ENCODE results near the gene PLD3.
"Not testable (repeated sequence)": the region's sequence is repeated elsewhere in the genome, so short reads cannot be mapped to it uniquely, and the experiment has no call there.

The PLD3 gene

DNA sequence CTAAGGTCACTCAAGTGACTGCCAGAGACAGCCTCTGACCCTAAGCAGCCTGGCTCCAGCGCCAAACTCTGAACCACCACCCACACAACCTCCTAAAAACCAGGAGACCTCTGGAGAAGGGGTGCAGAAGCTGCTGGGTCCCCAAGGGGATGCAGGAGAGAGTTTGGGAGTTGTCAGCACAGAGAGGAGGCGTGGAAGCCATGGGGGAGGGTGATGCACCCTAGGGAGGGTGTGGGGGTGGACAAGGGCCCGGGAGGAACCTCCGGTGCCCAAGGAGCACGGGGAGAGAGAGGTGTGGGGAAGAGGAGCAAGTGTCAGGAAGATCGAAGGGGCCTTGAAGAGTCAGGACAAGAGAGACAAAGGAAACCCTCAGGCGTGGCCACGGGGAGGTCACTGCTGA lies 43.6 kb downstream of the PLD3 start:
- no peak for DNase-seq

DNA sequence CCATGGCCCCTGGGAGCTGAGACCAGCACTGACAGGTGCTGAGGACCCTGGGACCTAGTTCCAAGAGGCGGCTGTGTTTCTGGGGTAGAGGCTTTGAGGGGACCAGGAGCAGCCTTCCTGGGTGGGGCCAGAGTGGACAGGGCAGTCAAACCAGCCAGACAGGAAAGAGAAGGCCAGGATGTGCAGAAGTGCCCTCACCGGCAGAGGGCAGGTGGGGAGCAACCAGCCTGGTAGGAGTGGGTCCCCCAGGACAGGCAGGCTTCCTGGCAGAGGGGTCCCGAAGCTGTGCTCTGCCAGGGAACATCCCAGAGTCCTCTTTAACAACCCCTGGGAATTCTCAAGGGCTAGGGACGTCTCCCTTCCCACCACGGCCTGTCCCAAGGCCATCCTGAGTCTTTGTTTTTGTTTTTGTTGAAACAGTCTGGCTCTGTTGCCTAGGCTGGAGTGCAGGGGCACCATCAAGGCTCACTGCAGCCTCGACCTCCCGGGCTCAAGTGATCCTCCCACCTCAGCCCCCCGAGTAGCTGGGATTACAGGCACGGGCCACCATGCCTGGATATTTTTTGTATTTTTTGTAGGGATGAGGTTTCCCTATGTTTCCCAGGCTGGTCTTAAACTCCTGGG lies 44.5 kb downstream of the PLD3 start:
- no peak for DNase-seq

DNA sequence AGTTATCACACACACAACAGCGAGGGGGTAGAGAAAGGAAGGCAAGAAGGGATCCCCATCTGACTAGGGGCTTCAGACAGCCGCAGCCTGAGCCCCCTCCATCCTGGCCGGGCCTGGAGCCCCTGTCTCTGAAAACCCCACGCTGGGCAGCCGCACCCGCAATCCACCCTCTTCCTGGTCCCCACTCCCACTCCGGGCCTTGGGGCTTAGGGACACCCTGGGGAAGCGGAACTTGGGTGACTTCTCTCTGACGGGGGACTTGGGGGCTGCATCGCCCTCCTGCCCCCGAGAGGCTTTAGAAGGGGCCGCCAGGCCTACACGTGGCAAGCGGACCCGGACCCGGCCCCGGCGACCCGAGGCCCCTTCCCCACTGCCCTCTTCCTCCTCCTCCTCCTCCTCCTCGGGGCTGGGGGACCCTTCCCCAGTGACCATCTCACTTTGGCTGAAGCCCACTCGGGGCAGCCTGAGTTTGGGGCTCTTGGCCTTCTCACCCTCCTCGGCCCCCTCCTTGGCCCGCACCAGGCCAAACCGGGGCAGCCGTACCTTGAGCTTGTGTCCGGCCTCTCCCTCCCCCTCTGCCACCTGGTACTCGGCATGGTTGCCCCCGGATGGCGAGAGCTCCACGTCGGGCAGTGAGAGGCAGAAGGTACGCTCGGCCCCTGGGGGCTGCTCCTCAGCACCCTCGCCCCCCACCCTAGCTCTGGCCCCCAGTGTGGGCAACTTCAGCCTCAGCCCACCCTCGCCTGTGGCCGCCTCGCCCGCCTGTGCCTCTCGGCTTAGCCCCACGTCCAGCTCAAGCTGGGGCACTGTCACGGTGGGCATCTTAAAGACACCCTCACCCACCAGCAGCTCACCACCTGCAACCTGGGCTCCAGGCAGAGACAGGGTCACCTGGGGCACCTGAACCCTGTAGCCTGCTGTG lies 45.7 kb downstream of the PLD3 start:
- DNase-seq = no peak

DNA sequence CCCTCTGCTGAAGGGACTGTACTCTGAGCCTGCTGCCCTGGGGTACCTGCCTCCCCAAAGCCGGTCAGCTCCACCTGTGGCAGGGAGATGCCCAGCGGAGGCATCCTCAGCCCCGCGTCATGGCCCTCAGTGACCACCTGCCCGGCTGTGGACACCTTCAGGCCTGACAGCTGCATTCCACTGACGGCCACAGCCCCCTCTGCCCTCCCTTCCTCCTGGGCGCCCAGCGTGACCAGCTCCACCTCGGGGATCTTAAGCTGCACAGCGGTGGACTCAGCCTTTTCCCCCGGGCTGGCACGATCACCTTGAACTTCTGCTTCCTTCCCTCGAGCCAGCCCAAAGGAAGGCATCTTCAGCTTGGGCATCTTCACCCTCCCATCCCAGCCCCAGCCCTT lies 46.3 kb downstream of the PLD3 start:
- DNase-seq = no peak

DNA sequence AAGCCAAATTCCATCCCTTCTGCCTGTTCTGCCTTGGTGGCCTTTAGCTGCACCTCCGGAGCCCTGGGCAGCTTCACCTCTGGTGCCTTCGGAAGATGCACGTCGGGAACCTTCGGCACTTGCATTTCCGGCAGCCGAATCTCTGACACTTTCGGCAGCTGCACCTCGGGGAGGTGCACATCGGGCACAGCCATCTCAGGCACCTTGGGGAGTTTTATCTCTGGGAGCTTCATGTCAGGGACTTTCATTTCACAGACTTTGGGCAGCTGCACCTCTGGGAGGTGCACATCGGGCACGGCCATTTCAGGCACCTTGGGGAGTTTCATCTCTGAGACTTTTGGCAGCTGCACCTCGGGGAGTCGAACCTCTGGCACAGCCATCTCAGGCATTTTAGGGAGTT lies 47.5 kb downstream of the PLD3 start:
- DNase-seq = no peak

DNA sequence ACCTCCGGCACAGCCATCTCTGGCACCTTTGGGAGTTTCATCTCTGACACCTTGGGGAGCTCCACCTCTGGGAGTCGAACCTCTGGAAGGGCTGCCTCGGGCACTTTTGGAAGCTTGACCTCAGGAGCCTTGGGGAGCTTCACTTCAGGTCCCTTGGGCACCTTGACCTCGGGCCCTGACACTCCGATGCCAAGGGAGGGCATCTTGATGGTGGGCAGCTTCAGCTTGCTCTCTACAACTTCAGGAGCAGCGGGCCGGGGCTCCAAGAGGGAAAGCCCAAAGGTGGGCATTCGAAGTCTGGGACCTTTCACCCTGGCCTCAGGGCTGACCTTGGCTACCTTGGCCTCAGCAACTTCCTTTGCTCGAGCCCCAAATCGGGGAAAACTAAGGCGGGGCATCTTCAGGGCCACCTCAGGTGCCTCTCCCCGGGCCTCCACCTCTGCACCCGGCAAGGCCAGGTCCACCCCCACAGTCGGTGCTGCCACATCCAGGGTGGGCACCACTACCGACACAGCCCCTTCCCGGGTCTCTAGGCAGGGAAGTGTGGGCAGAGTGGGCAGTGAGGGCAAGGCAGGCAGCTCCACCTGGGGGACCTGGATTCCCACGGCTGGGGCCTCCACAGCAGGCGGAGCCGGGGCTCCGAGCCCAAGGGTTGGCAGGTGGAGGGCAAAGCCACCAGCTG lies 48.5 kb downstream of the PLD3 start:
- DNase-seq = no peak

DNA sequence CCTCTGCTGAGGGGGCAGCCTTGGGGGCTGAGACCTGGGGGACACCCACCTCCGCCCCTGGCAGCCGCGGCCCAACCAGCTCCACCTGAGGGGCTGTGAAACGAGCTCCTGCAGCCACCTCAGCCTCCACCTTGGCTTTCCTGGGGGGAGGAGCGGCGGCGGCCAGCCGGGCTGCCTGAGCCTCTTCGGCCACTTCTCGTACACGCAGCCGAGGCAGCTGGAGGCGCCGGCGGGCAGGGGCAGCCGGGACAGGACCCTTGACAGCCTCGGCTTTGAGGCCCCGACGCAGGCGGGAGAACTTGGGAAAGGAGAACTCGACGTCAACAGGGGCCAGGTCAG lies 49.0 kb downstream of the PLD3 start:
- no peak for DNase-seq

DNA sequence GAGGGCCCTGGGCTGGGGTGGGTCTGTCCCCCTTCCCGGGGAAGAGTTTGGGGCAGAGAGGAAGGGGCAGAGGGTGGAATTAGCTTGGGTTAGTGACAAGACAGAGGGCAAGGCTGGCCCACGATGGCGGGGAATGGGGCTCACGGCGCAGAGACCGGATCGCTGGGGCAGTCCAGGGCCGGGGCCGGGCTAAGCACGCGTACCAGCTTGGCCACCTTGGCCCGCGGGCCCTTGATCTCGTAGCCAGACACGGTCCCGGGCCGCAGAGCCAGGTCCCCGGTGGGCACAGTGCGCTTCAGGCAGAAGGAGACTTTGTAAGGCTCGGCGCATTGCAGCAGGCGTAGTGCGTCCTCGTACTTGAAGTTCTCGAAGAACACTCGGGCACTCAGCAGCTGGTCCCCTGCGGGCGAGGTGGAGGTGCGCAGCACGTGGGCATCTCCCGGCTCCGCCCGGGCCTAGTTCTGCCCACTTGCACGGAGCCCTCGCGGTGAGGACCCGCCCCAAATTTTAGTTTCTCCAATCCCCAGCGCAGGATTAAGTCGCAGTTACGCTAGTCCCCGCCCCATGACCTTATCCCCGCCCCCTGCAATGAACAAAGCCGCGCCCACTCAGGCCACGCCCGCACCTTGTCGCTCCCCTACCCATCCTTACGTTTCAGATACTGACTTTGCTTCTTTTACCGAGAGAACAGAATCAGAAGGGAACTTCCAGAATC lies 50.1 kb downstream of the PLD3 start:
- peak; percentile 73 to 86 for DNase-seq

DNA sequence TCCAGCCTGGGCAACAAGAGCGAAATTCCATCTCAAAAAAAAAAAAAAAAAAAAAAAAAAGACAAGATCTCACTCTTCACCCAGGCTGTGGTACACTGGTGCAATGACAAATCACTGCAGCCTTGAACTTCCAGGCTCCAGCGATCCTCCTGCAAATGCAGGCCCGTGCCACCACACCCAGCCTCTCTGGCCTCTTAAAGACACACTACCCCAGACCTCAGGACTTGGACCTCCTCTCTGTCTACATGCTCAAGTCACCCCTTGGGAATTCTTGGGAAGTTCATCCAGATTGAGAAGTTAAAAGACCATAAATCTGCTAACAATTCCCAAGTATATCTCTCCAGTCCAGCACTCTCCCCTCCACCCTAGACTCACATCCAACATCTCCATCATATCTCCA lies 52.1 kb downstream of the PLD3 start:
- DNase-seq = no peak

DNA sequence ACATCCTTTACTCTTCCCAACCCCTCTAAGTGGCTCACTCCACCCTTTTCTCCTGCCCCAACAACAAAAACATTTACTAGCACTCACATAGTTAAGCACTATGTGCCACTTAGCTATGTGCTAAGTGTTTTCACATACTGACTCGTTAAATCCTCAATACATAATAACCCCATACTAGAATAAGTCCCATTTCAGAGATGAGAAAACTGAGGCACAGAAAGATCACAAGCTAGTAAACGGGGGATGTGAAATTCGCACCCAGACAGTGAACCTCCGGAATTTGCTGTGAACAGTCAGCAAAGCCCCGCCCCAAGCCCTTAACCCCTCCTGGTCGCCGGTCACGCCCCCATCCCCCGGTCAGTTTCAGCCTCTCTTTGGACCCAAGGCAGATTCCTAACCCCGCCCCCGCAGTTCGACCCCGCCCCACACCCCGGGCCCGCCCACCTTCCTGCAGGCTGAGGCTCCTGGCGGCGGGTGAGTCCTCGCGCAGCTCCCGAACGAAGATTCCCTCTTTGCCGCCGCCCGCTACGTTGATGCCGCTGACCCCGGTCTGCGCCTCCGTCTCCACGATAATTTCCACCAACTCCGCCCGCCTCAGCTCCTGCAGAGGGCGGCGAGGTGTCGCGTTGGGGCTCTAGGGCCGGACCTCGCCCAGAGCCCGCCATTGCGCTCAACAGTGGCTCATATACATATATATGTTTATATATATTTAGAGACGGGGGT lies 54.9 kb downstream of the PLD3 start:
- peak; percentile 48 to 64 for DNase-seq

DNA sequence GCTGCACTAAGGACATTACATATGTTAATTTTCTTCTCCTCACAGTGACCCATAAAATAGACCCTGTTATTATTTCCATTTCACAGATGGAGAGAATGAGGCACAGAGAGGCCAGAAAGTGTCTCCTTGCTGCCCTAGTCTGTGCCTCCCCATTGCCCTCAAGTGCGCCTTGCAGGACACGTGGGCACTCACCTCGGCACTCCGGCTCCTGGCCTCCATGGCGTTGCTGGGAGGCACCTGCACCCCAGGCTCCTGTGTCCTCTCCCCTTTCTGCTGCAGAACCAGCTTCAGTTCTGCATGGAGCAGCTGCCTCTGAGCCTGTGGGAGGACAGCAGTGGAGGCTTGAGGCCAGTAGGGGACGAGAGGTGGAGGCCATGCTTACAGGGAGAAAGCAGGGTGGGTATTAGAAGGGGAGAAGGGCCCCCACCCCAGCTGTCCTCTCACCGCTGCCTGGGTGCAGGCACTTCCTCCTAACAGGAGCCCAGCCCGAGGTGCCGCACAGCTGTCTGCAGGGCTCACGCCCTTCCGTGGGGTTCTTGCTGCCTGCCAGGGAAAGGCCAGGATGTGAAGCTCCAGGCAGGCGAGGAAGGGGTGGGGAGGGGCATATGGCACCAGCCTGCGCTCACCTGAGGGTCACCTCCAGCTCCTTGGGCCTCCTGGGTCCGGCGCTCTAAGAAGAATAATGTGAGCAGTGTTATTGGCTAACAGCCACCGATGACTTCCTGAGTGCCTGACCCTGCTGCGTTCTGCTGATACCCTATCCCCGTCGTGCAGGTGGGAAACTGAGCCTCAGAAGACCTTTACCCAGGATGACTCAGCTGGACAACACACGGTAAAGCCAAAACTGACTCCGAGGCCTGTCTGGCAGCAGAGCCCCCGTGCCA lies 59.5 kb downstream of the PLD3 start:
- DNase-seq = no peak

DNA sequence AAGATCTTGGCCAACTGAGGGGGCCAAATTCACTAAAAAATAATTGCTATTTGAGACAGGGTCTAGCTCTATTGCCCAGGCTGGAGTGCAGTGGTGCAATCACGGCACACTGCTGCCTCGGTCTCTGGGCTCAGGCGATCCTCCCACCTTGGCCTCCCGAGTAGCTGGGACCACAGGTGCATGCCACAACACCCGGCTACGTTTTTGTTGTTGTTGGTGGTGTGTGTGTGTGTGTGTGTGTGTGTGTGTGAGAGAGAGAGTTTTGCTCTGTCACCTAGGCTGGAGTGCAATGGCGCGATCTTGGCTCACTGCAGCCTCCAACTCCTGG lies 60.1 kb downstream of the PLD3 start:
- DNase-seq = not testable (repeated sequence)

DNA sequence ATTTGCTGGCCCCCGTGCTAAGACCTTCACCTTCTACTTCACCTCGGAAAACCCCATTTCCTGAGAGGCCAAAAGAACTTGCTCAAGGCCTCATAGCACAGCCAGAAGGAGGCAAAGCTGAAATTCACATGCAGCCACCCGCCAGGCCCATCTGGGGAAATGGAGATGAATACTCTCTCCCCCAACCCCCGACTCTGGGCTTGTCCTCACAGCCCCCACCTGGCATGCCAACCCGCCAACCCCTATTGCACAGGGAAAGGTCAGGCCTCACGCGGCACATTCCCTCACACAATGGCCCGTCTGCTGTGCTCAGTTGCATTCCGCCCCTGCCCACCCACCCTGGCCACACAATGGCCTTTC lies 61.5 kb downstream of the PLD3 start:
- no peak for DNase-seq

DNA sequence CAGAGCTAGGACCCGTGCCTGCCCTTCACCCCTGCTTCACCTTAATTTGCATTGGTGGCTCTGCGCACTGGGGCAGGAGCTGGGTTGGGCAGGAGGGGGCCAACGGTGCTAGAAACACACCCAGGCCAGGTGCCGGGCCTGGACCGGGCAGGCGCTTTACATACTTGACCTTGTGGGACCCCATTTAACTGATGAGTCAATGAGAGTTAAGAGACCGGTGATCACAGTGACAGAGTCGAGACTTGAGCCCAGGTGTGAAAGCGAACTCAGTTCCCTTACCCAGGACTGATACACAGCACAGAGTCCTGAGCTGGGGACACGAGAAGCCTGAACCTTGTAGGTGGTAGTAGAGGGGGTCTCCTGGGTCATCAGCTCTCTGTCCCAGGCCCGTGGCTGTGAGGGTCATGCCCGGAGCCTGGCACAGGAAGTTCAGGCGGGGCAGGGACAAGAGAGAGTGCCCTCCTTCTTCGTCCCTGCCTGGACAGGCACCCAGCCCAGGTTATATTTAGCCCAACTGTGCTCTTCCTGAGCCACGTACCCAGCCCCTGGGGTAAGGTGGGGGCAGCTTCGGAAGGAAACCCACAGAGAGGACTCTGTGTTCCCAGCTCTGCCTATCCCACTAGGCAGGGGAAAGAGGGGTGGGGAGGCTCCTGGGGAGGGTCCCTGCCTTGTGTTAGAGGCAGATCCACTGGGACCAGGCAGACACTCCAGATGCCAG lies 62.8 kb downstream of the PLD3 start:
- no peak for DNase-seq

DNA sequence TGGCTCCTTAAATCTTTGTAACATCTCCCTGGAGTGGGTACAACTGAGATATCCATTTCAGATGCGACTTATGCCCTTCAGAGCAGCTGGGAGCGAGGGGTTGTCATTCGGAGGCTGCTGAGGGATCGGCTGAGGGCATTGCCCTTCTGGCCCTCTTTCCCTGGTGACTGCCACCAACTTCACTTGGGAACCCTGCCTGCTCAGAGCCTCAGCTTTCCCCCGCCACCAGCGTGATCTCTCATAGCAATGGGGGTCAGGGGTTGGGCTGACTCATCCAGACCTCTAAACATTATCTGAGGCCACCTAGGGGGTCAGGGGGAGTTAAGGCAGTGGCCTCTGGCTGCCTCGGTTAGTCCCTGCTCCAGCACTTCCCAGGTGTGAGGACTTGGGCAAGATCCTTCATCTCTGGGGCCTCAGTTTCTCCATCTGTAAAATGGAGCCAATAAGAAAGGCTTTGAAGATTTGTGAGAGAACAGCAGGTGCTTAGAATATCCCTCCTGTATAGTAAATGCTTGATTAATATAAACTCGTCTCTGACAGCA lies 63.5 kb downstream of the PLD3 start:
- DNase-seq = no peak

DNA sequence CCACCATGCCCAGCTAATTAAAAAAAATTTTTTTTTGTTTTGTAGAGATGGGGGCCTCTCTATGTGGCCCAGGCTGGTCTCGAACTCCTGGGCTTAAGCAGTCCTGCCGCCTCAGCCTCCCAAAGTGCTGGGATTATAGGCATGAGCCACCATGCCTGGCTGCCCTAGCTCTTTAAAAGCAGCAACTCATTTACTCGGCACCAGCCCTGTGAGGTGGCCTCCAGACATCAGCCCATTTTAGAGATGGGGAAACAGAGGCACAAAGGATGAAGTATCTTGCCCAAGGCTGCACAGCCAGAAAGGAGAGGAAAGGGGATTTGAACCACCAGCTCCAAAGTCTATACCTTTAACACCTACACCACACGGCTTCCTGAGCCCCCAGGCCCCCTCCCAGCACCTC lies 64.4 kb downstream of the PLD3 start:
- no peak for DNase-seq

DNA sequence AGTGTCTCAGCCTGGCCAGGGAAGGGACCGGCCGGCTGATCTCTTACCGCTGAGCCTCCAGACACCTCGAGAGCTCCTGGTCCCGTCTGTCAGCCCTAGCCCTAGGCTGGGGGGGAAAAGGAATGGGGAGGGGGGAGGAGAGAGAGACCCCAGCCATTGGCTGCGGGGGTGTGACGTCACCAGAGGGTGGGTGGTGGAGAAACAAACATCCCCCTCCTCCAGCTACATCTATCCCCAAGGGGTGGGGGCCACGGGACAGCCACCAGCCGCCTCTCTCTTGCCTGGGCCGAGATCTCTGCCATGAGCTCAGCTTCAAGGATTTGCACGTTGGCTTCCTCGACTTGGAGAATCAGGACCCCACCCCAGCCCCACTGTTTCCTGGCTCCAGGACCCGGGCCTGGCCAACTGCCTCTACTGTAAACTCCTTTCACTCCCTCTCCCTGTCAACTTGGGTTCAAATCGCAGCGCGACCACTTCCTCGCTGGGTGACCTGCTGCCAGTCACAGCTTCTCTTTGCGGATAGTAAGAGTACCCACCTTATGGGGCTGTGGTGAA lies 64.9 kb downstream of the PLD3 start, which contains the start of gene PRX:
Gene PRX (minus strand): TSS at position 88 of the 555 bp plus-strand sequence. CDS start 5,446 bp downstream, outside the sequence.
- DNase-seq = no peak

DNA sequence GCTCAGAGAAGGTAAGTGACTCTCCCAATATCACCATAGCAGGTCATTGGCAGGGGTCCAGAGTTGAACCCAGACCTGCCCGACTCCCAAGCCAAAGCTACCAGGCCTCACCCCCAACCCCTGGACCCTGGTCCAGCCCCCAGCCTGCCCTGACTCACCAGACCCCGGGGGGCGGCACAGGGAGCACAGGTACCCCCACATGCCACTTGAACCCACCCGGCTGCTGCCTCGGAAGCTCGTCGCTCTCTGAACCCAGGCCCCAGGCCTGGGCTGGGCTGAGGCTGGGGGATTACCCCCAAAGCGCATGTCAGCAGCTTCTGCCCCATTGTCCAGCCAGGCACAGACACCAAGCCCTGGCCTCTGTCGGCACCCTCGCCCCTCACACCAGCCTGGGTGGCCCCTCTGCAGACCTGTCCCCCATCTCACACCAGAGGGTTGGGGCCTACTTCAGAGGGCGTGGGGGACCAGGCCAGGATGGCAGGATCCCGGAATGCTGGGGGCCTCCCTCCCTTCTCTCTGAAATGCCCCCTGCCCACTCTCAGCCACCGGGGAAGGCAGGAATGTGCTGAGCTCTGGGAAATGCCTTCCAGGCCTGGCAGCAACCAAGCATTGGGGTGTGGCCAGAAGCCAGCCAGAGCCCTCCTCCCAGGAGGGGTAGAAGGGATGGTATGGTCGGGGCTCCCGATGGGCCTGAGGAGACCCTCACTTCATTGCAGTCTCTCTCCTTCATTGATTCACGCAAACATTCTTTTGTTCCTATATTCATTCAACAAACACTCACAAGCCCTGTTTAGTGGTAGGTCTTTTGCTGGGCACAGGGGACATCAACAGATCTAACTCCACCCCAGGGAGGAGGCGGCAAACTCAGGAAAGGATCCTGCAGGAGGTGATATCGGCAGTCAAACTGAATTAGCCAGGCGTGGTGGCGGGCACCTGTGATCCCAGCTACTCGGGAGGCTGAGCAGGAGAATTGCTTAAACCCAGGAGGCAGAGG lies 66.3 kb downstream of the PLD3 start:
- no peak for DNase-seq

DNA sequence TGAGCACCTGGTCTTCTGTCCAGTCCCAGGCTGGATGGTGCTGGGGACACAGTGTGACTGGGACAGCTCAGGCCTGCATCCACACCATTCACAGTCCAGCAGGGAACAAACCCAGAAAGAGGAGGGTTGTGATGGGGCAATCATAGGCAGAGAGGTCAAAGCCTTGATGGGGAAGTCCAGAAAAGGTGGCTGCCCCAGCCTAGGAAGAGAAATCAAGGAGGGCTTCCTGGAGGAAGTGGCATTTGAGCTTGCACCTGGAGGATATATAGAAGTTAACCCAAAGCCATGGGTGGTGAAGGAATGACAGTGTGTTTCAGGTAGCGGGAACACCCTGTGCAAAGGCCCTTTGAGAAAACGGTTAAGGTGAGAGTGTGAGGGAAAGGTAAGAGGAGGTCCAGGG lies 67.3 kb downstream of the PLD3 start:
- DNase-seq = no peak
